Stimulated activated CD8-positive, alpha-beta memory T cell treated with anti-CD3 and anti-CD28 coated beads, Interleukin-7, amount 100 ng/mL, for 48 hours (primary cell): Measurements from ENCODE around the gene MYADML2.
"Not testable (repeated sequence)": the region's sequence is repeated elsewhere in the genome, so short reads cannot be mapped to it uniquely, and the experiment has no call there.

Source experiments
- DNase-seq, 2 donors: peaks; one replicate each; pipeline ENCODE4 v3.0.0-alpha.2; 2020; ENCODE audit warnings: low read depth in 1 of 2; ENCODE audit errors: extremely low read depth in 1 of 2

The MYADML2 gene

DNA sequence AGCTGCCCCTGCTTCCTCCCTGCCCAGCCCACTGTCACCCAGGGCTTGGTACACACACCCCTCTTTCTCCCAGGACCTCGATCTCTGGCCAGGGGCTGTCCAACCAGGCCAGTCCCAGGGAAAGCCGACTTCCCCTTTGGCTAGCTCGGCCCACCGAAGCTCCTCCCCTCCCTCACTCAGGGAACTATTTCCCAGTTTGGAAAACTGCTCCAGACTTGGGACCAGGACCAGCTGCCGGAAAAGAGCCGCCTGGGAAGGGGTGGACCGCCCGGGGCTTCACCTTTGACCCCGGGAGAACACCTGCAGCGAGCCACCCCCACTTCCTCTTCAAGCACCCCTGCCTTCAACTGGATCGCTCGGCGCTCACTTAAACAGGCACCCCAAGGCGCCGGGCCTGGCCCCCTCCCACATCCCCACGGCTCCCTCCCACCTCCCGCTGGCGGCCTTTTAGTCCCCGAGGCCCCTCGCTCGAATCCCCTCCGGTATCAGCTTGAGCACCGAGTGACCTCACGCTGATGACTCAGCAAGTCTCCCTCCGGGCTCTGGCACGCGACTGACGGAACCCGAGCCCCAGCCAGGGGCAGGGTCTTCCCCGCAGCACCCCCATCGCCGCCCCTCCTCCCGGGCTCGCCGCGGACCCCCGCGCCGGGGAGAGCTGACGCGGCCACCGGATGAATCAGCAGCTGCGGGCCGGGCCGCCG is 20.4 kb downstream of the MYADML2 start:
- DNase-seq = peak in 1 of 2 donors; percentile 61

DNA sequence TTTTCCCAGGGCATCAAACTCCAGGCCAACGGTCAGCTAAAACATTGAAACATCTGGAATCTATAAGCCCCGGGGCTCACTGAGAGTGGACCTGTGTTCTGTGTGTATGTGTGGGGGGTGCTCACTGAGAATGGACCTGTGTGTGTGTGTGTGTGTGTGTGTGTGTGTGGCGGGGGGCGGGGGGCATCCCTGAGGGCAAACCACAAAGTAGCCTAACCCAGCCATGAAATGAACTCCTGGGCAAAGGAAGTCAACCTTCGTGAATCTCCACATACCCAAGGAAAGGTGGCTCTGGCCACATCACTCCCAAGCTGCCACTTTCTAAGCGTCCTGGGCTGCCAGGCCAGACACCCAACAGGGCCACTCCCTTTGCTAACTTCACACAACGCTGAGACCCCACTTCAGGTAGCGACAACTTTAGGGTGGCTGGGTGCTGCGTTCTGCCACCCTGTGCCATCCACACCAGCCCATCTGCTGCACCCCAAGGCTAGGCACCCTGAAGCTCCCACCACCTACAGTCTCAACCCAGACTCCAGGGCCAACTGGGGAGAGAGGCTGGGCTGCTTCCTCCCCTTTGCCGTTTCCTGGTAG is 21.1 kb downstream of the MYADML2 start:
- no peak for DNase-seq

DNA sequence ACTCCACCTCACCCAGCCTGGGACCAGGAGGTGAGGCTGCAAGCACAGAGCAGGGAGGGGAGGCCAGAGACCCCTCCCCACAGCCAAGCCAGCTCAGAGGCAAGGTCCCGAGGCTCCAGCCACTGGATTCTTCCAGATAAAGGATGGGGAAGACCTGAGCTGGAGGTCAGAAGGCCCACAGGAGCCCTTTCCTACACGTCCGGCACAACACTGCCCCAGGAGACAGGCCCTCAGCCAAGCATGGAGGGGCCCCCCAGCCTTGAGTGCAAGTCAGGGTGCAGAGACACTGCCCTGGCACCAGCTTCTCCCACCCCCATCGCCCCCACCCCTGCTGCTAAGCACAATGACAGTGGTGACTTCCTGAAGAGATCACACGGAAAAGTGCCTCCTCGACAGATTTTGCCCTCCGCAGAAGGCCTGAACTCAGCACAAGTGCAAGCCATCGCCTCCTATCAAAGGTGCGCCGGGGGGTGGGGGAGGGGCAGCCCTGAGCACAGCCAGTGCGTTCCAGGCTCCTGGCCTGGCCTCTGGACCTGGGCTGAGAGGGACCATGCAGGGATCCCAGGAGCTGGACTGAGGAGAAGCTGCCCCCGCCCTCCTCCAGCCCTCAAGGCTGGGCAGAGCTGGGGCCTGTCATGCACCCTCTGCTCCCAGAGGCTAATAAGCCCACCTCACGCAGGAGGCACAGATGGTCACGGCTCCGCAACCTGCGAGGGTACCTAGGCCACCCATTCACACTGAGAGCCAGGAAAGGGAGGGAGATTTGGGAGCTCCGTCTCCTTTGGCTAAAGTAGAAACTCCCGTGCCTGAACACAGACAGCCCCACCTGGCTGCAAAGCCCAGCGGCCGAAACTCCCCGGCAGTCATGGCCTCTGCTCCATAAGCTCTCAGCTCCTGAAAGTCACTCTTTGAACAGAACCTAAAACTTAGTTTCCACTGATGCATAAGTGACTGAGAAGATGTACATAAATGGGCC is 22.2 kb downstream of the MYADML2 start:
- no peak for DNase-seq

DNA sequence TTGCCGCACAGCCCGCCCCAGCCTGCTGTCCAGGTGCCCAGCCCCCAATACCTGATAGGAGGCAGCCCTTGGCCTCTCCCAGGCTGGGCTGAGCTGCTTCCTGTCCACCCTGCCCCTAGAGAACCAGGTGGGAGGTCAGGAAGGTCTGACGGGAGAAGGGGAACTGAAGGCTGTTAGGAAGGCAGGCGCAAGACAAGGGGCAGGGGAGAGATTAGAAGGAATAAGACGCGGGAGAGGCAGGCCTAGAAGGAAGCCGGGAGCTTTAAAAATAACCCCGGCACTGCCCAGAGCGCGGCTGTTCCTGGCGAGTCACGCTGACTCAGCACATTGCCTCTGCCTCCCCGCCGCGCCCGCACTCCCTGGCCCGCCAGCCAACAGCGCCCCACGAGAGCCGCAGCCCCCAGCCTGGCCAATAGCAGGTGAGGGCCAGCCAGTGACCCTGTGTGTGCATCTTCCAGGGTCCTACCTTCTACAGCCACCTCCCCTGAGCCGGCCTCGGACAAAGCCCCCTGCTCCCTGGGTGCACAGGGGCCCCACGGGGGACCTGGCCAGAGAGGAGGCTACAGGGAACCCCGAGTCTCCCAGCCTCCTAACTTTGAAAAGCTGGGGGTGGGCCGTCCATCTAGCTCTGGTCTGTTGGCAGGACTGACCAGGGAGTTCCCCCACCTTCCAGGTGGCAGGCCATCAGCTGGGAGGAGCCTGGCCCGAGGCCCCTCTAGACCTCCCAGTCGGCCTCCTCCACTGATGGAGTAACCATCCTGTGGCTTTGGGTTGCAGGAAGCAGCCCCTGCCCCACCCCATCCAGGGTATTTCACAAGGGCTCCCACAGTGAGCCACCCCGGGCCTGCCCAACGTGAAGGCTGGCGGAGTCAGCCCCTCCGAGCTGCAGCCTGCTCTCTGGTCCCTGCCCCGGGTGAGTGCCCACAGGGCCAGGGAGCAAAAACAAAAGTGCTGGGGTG is 23.5 kb downstream of the MYADML2 start:
- no peak for DNase-seq

DNA sequence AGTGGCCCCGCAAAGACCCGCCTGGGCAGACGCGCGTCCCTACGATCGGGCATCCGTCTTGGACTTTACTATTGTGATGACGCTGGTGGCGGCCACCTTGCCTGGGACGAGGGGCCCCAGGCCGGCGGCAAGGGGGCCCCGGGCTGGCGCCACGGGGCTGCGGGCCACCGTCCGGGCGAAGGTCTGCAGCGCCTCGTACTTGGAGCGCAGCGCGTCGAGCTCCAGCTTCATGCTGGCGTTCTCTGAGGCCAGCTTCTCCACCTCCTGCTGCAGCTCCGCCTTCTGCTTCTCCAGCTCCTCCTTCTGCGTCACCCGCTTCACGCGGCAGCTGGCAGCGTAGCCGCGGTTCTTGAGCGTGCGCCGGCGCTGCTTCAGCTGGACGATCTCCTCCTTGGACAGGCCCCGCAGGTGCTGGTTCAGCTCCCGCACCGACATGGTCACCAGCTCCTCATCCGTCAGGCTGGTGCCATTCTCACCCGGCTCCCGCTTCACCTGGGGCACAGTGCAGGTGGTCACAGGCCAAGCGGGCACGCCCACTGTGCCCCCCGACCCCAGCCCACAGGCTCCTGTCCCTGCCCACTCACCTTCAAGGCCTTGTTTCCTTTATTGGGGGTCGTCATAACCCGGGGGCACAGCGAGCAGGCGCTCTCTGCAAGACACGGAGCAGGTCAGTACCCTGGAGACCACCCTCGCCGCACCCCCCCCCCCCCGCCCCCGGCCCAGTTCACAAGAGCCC is 24.3 kb downstream of the MYADML2 start:
- no peak for DNase-seq

DNA sequence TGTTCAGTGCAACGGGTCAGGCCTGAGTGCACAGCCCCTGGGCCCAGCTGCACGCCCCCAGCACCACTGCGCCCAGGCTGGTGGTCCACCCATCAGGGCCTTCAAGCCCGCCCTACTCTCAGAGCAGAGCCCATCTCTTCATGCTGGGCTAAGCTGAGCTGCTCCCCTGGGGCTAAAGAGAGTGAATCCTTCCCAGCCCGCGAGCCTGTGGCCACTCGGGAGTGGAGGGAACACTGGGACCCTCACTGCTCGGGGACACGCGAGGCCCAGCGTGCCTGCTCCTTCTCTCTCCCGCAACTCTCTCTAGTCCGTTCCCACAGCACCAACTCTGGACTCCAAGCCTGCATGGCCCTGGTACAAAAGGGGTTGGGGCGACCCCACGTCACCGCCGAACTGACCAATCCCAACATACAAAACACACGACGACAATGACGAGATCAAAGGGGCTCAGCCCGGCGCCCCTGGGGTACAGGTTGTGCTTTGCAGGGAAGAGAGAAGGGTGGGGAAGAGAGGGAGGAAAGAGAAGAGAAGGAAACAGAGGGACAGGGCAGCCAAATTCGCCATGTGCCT is 25.0 kb downstream of the MYADML2 start:
- no peak for DNase-seq

DNA sequence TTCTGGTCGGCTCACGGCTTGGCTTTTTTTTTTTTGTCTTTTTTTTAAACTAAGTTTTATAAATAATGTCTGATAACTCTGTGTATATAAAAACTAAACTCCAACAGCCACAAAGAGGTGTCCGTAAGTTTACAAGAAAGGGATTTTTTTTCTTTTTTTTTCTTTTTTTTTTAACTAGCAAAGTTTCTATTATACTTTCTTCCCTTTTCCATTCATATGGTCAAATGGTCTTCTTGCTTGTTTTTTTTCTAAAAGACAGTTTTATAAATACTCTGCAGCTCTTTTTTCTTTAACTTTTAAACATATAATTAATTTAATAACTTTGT is 25.5 kb downstream of the MYADML2 start:
- no peak for DNase-seq

DNA sequence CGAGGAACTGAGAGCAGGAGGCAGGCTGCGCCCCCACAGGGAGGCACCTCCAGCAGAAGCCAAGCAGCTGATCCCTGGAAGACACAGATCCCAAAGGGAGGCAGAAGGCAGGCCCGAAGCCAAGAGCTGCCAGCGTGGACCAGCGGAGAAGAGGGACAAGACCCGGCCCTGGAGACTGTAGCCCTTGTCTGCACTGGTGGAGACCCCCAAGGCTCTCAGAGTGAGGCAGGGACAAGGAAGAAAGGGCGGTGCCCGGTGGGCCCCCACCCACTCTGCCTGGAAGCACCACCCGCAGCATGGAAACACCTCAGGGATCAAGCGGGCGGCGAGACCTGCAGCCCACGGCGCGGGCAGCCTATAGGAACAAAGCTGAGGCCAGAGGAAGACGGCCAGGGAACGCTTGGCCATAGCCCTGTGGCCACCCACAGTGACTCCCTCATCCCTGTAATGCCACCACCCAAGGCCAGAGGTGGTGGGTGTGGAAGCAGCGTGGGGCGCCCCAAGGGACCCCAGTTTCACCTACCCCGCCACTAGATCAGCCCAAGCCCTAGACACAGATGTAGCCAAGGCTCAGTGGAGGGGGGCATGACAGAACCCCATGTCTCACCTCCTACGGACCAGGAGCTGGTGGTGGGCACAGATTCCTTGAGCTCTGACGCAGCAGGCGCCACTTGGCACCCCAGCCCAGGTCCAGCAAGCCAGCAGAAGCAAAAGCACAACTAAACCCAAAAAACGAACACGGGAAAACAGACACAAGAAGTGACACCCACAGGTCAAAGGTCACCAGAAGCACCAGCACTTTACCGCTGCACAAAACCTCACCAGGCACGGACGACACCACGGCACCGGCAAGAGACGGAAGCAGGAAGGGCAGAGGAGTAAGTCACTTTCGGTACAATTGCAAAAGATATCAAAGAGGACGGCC is 26.2 kb downstream of the MYADML2 start:
- DNase-seq = no peak

DNA sequence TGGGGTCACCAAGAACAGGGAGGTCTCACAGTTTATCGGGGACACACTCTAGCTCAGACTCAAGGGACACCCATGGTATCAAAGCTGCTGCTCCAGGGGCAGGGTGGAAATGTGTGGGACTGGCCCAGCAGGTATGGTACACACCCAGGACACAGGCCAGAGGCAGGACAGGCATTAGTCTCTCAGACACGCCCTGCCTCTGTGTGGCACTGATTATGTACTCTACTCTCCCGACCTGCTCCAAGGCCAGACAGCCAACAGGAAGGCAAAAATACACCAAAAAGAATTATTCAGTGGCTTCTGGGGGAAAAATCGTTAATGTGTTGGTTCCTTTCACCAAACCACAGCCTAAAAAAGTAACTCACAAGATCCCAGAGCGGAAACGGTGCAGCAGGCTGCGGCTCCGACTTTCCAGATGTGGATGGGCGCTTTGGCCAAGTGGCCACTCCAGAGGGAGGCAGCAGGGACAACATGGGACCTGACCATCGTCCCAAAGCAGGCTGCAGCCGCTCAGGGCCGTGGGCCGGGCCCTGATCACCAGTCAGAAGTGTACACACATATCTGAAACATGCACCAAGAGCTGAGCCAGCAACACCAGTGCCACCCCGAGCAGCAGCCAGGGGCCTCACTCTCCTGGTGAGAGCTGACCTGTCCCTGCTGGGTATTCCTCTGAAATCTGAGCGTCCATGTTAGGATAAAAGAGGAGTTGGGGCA is 28.0 kb downstream of the MYADML2 start:
- no peak for DNase-seq

DNA sequence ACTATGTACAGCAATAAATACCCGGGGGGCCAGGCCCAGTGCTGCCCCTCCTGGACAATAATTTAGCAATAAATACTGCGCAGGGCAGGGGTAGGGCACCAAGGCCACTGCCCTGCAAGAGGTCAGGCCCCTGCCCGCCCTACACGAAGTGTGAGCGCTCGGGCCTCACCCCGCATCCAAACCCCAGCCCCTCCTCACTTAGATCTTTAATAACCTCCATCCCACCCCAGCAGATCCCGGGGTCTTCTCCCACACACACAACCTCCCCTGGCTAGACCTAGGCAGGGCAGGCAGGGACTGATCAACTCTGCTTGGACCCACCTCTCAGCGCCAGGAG is 28.7 kb downstream of the MYADML2 start:
- not testable (repeated sequence) for DNase-seq

DNA sequence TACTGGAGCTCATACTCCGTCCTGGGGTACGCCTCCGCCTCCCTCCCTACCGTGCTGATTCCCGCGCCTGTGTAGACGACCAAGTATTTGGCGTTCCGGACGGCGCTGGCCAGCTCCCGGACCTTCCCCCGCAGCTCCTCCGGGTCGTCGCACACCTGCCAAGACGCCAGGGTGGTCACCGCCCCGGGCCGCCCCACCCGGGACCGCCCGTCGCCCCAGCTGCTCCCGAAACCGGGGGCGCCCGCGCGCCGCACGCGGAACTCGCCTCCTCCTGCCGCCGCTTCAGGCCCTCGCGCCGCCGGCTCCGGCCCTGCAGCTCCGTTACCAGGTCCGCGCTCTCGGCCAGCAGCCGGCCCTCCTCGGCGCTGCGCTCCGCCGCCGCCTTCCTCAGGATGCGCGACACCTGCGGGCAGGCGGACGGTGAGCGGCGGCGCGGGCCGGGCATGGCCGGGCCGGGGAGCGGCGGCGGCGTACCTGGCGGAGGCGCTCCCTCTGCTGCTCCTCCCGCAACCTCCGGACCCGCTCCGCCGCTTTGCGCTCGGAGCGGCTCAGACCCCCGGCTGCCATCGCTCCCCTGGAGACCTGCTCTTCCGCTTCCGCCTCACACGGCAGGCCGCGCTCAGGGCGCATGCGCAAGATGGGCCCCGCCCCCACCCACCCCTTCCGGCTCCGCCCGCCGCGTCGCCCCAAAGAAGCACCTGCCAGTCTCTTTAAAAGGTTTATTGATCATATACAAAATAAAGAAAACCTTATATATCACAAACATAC is 29.3 kb downstream of the MYADML2 start, which contains the start of gene SIRT7:
TSS of gene SIRT7 (minus strand) at position 612 of the 768 bp plus-strand sequence. CDS start at position 567, 45 bp downstream.
- peak; percentile 53 to 69 for DNase-seq

DNA sequence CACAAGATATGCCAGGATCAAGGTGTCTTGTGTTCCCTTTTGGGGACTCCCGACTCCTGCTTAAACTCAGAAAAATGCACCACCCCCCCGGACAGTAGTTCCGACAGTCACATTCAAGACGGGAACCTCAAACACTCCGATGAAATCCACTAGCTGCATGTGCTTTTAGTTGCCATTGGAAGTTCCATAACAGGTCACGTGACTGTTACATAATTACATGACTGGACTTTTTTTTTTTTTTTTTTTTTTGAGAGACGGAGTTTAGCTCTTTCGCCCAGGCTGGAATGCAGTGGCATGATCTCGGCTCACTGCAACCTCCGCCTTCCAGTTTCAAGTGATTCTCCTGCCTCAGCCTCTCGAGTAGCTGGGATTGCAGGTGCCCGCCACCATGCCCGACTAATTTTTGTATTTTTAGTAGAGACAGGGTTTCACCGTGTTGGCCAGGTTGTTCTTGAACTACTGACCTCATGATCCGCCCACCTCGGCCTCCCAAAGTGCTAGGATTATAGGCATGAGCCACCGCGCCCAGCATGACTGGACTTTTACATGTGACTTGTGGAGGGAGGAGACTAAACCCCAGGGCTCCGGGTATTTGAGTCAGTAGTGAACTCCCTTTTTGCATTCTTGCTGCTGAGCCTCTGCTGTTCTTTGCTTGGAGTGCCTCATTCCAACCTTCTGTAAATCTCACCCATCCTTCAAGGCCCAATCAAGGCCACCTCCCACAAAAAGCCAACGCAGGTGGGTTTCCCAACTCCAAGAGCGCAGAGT is 30.6 kb downstream of the MYADML2 start:
- no peak for DNase-seq

DNA sequence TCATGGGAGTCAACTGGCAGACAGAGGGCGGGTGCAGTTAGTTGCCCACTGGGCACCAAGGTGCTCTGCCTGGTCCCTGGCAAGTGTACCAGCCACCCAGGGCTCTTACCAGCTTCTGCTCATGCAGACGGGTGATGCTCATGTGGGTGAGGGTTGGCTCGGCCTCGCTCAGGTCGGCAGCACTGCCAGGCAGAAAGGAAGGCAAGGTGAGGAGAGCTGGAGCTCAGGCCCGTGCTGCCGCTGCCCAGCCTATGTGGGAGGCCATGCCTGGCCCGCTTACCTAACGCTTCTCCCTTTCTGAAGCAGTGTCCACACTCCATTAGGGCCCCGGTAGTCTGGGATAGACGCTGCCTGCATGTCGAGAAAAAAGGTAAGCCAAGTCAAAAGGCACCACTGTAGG is 31.7 kb downstream of the MYADML2 start:
- DNase-seq = no peak

DNA sequence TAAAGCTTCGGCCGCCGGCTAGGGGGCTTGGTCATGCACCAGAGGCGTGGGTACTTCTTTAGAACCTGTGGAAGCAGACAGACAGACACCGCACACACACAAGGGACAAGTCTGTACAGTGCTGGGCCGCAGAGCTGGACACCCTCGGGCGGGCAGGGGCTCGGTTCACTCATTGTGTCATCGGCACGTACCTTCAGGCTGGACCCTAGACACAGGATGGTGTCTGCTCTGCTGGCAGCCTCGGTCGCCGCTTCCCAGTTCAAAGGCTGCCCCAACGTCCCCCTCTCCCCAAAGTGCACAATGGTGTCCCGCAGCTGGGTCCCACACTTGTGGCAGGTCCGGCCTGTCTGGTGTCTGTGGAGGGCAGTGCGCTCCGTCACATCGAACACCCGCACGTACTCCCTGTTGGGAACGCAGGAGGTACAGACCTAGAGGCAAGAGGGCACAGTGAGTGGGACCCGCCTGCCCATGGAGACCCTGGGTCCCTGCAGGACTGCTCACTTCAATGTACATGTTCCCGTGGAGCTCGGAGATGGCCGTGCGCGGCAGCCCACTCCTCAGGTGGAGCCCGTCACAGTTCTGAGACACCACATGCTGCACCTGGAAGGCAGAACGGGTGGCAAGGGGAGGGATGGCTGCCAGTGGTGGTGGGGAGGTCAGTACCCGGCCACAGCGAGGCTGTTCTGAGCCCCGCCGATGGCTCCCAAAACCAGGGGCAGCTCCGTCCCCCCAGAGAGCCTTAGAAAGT is 32.8 kb downstream of the MYADML2 start:
- DNase-seq = no peak

DNA sequence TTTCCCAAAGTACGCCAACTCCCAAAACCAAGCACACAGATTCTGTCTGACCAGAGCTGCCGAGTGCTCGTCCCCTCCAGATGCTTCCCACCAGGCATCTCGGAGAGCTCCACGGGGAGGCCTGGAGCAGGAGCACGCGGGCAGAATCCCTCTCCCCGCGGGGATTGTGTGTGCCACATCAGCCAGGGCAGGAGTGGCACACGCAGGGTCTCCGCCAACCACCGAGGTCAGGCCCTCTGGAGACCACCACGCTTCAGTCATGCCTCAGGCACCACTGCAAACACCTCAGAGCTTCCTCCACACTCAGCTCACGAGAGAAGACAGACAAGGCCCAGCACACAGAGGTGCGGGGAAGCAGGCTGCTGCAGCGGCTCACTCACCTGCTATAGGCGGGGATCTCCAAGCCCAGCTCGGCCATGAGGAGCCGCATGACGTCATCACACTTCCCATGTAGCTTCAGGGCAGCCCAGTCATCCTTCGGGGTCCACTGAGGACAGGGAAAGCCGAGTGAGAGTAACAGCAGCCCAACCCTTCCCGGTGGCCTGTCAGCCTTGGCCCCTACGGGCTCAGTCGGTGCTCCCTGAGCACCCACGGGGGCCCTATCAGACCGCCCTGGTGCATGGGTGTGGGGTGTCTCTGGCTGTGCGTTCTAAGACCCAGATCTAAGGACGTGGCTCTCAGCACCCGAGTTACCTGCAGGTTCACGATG is 33.5 kb downstream of the MYADML2 start:
- DNase-seq = no peak
